Measurements from ENCODE around the gene EEPD1. TPM values are rescaled to one million over a fixed set of nuclear protein-coding genes. Genes with fewer than 3 reads are reported as not detected.

The EEPD1 gene
- total RNA-seq, 1 donor, result 9.0 TPM

GRCh38 chr7:36305648-36306047 is 152.6 kb downstream of the EEPD1 start:
- Histone ChIP-seq H3K36me3 (ENCODE audit: insufficient read depth, low read length) (no peaks in the 10 kb centered on the region), H2AFZ (ENCODE audit: low read length) (no peak overlapping the region), H3K4me3 (ENCODE audit: insufficient read depth, low read length) (no peak overlapping the region), H3K79me2 (ENCODE audit: insufficient read depth, low read length) (no peaks in the 10 kb centered on the region), H3K27me3 (ENCODE audit: insufficient read depth, low read length) (peaks cover 11% of the 10 kb centered on the region), H3K4me1 (ENCODE audit: insufficient read depth, low read length) (peaks cover 27% of the 10 kb centered on the region), H4K20me1 (ENCODE audit: insufficient read depth, low read length) (peaks cover 6% of the 10 kb centered on the region), H3K27ac (ENCODE audit: low read depth, low read length) (no peak overlapping the region), H3K9me3 (ENCODE audit: low read depth, low read length) (no peaks in the 10 kb centered on the region), H3K4me2 (ENCODE audit: insufficient read depth, low read length) (no peak overlapping the region)
- TF ChIP-seq CTCF (IDR thresholded peaks at IDR 0.05; ENCODE audit: extremely low read depth, low read depth, low read length), result no peak
- DNase-seq (ENCODE audit: insufficient read length, low spot score, missing footprints), result no peak

GRCh38 chr7:36306222-36306621 is 153.2 kb downstream of the EEPD1 start:
- peaks cover 6% of the 10 kb centered on the region for H4K20me1 ChIP-seq (ENCODE audit: insufficient read depth, low read length)
- DNase-seq (ENCODE audit: insufficient read length, low spot score, missing footprints), result no peak
- no peak for TF ChIP-seq CTCF (IDR thresholded peaks at IDR 0.05; ENCODE audit: extremely low read depth, low read depth, low read length)
- H3K36me3 ChIP-seq (ENCODE audit: insufficient read depth, low read length), result no peaks in the 10 kb centered on the region
- no peak overlapping the region for H3K4me2 ChIP-seq (ENCODE audit: insufficient read depth, low read length)
- H3K27ac ChIP-seq (ENCODE audit: low read depth, low read length), result no peak overlapping the region
- peaks cover 11% of the 10 kb centered on the region for H3K27me3 ChIP-seq (ENCODE audit: insufficient read depth, low read length)
- peaks cover 25% of the 10 kb centered on the region for H3K4me1 ChIP-seq (ENCODE audit: insufficient read depth, low read length)
- no peak overlapping the region for H3K4me3 ChIP-seq (ENCODE audit: insufficient read depth, low read length)
- no peaks in the 10 kb centered on the region for H3K9me3 ChIP-seq (ENCODE audit: low read depth, low read length)
- no peak overlapping the region for H2AFZ ChIP-seq (ENCODE audit: low read length)
- H3K79me2 ChIP-seq (ENCODE audit: insufficient read depth, low read length), result no peaks in the 10 kb centered on the region

GRCh38 chr7:36306722-36307121 is 153.7 kb downstream of the EEPD1 start:
- Histone ChIP-seq H2AFZ (ENCODE audit: low read length) (no peak overlapping the region), H3K27me3 (ENCODE audit: insufficient read depth, low read length) (peaks cover 11% of the 10 kb centered on the region), H3K4me1 (ENCODE audit: insufficient read depth, low read length) (peaks cover 23% of the 10 kb centered on the region), H3K4me3 (ENCODE audit: insufficient read depth, low read length) (no peak overlapping the region), H3K36me3 (ENCODE audit: insufficient read depth, low read length) (no peaks in the 10 kb centered on the region), H3K27ac (ENCODE audit: low read depth, low read length) (no peak overlapping the region), H3K4me2 (ENCODE audit: insufficient read depth, low read length) (no peak overlapping the region), H3K79me2 (ENCODE audit: insufficient read depth, low read length) (no peaks in the 10 kb centered on the region), H4K20me1 (ENCODE audit: insufficient read depth, low read length) (peaks cover 6% of the 10 kb centered on the region), H3K9me3 (ENCODE audit: low read depth, low read length) (no peaks in the 10 kb centered on the region)
- TF ChIP-seq CTCF (IDR thresholded peaks at IDR 0.05; ENCODE audit: extremely low read depth, low read depth, low read length), result no peak
- no peak for DNase-seq (ENCODE audit: insufficient read length, low spot score, missing footprints)

GRCh38 chr7:36308031-36308430 is 155.0 kb downstream of the EEPD1 start:
- Histone ChIP-seq H4K20me1 (ENCODE audit: insufficient read depth, low read length) (peaks cover 6% of the 10 kb centered on the region), H3K4me2 (ENCODE audit: insufficient read depth, low read length) (no peak overlapping the region), H3K9me3 (ENCODE audit: low read depth, low read length) (no peaks in the 10 kb centered on the region), H3K79me2 (ENCODE audit: insufficient read depth, low read length) (no peaks in the 10 kb centered on the region), H3K27me3 (ENCODE audit: insufficient read depth, low read length) (peaks cover 11% of the 10 kb centered on the region), H3K36me3 (ENCODE audit: insufficient read depth, low read length) (no peaks in the 10 kb centered on the region), H3K4me3 (ENCODE audit: insufficient read depth, low read length) (no peak overlapping the region), H3K4me1 (ENCODE audit: insufficient read depth, low read length) (peaks cover 15% of the 10 kb centered on the region), H2AFZ (ENCODE audit: low read length) (no peak overlapping the region), H3K27ac (ENCODE audit: low read depth, low read length) (no peak overlapping the region)
- DNase-seq (ENCODE audit: insufficient read length, low spot score, missing footprints), result no peak
- no peak for TF ChIP-seq CTCF (IDR thresholded peaks at IDR 0.05; ENCODE audit: extremely low read depth, low read depth, low read length)
